Stimulated activated CD4-positive, alpha-beta T cell treated with anti-CD3 and anti-CD28 coated beads, Interleukin-1b, Interleukin-23, amount 100 ng/mL, for 1 hour (primary cell): ENCODE data around the gene ADGRD2.
"Not testable (repeated sequence)": the region's sequence is repeated elsewhere in the genome, so short reads cannot be mapped to it uniquely, and the experiment has no call there.

Experiments used
- DNase-seq, 2 donors: peaks; one replicate each; pipeline ENCODE4 v3.0.0-alpha.2; 2020; ENCODE audit warnings: low read depth in 2 of 2

ADGRD2 gene, protein sequence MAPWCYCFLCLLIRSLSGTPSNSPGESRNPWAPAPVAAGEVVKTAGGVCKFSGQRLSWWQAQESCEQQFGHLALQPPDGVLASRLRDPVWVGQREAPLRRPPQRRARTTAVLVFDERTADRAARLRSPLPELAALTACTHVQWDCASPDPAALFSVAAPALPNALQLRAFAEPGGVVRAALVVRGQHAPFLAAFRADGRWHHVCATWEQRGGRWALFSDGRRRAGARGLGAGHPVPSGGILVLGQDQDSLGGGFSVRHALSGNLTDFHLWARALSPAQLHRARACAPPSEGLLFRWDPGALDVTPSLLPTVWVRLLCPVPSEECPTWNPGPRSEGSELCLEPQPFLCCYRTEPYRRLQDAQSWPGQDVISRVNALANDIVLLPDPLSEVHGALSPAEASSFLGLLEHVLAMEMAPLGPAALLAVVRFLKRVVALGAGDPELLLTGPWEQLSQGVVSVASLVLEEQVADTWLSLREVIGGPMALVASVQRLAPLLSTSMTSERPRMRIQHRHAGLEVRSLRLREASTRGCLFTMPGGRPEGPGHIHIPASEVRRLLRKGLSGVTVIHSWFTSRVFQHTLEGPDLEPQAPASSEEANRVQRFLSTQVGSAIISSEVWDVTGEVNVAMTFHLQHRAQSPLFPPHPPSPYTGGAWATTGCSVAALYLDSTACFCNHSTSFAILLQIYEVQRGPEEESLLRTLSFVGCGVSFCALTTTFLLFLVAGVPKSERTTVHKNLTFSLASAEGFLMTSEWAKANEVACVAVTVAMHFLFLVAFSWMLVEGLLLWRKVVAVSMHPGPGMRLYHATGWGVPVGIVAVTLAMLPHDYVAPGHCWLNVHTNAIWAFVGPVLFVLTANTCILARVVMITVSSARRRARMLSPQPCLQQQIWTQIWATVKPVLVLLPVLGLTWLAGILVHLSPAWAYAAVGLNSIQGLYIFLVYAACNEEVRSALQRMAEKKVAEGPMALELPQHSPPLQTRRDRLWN

DNA sequence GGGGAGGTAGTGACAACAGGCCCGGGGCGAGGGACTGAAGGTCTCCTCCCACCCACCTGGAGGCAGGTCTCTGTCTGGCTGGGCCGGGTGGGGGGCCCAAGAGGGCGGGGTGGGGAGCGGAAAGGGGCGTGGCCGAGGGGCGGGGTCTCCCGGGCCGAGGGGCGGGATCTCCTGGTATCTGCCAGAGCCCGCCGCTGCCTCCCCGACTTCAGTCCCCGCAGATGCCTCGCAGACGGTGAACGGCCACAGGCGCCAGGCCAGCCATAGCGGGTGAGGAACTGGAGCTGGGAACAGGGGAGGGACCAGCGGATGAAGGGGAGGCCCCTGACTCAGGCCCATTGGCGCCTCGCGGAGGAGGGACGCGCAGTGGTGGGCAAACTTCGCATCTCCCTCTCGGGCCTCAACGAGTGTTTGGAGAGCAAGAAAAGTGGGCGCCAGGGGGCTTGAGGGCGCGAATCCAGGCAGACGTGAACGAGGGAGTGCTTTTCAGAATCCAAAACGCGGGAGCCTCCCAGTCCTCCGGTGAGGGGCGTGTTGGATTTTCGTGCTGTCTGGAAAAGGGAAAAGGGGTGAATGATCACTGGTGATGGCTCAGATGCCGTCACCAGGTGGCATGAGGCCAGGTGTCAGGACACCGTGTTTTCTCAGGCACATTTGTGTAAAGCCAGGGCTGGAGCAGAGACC lies at the start of gene ADGRD2:
ADGRD2 (plus strand) TSS at position 211 of the 684 bp plus-strand sequence. CDS start 1,216 bp downstream, outside the sequence.
- no peak for DNase-seq

DNA sequence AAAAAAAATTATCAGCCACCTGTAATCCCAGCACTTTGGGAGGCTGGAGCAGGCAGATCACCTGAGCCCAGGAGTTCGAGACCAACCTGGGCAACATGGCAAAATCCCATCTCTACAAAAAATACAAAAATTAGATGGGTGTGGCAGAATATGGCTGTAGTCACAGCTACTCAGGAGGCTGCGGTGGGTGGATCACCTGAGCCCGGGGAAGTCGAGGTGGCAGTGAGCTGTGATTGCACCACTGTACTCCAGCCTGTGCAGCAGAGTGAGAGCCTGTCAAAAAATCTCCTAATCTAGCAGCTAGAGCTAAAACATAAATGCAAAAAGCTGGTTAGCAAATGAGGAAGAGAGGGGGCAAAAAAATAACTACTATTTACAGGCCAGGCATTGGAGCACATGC lies 47.0 kb upstream of the ADGRD2 start:
- no peak for DNase-seq

DNA sequence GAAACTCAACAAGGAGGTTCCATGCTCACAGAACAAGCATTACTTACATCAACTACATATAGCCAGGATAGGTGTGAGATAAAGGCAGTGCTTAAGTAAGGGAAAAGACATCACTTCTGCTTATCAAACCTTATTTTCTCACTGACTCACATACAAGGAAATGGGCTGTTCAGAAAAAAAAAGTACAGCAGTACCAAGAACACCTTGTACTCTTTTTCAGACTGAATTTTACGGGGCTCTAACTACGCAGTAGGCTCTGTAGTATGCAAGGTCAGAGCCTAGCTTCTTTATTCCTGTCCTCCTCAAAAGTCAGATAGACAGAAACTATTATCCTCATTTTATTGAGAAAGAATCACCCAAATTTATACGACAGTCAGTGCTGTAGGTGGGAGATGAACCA lies 40.8 kb upstream of the ADGRD2 start:
- no peak for DNase-seq

DNA sequence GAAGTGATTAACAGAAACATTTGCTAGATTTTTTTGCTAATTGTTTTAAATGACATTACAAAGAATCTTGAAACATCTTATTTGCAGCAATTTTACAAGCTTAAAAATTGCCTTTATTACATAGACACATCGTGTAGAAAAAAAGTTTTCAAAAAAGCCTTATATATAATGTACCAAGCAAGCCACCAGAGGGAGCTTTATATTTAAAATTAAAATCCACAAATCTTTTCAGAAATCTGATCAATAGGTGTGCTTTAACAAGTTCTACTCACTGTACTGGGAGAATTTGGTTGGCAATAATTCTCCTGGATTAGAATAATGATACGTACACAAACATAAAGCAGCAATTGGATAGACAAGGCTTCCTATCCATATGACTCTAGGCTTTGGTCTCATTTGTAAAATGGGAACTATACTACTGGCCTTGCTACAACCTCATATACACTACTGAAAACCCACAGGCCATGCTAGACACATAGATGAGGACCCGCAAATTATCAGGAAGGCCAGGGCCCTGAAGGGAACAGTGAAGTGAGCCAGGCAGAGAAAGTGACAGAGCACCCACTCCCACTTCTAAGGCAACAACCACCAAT lies 39.8 kb upstream of the ADGRD2 start:
- no peak for DNase-seq

DNA sequence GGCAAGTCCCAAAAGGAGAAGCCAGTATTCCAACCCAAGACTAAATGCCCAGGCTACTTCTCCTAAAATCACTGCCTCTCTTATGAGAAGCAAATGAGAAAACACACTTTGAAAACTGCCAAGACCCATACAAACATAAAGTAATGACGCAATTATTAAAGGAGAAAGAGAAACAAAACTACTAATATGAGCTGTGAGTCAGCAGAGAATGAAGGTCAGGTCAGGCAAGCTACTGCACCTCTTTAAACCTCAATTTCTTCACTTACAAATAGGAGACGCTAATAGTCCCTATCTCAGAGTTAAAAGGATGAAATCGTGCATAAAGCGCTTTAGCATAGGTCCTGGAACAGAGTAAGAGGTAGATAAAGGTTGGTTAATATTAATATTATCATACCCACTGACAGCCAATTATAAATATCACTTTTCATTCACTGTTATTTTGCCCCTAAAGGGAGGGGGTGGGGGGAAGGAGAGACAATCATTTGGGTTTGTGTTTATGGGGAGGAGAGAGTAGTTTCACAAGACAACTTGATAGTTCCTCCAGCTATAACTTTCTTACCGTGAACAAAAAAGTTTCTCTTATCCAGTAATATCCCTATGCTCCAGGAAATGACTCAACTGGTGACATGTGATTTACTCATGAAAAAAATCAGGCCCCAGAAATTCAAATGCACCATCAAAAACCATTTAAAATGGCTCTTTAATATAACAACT lies 38.6 kb upstream of the ADGRD2 start:
- DNase-seq: no peak

DNA sequence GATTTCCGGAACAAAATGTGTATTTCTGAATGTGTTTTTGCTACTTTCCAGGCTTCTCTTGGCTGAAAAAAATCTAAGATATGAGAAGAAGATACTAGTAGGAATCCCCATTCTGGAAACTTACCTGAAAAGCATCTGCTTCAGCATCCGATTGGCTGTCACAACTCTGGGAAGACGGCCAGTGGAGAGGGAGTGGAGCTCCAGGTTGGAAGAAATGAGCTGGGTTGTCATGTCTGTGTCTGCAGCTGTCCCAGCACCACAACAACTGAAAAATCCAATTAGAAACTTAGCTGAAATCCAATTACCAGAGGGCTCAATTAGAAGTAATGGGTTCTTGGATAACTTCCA lies 38.0 kb upstream of the ADGRD2 start:
- DNase-seq: no peak

DNA sequence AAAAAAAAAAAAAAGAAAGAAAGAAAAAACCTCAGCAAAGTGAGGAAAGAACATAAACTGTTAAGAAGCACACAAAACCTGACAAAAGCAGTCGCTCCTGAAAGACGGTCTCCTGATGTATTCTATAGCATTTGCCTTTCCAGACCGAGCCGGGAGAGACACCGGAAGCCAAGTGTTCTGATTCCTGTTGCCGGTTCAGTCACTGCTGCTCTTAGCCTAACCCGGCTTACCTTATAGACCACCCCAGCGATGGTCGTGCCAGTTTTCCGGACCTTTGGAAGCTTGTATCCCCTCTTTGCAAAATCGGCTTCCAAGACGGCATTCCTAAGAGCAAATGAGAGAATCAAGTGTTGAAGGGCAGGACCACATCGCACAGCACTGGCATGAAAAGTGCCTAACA lies 35.6 kb upstream of the ADGRD2 start:
- DNase-seq: no peak

DNA sequence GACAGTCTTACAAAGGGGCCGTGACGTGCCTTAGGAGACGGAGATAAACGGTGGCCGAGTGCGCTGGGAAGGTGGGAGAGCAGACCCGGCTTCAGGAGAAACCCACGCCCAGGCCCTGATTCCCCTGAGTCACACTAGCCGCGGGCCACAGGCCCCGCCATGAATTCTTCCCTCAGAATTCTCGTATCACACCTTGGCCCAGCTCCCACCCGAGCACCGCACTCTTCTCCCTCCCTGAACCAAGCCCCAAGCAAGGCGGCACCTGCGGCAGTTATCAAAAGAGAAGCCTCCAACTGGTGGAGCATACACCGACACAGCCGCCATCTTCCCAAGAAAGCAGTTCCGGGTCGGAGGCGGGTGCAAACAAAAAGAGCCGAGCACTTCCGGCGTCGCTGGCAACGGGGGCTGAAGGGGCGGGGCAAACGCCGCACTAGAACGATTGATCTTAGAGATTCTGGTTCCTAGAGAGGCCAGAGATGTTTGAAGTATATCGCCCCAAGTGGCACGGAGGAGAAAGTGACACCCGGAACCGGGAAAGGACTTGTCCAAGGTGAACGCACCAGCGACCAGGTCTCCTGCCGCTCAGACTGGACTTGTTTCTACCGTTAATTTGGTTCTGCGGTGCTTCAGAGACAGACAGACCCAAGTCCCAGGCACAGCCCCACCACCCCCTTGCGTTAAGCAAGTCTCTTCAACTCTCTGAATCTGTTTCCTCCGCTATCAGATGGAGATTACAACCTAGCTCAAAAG lies 35.0 kb upstream of the ADGRD2 start, which contains the start of gene PSMB7:
PSMB7 (minus strand) TSS at position 341 of the 750 bp plus-strand sequence; CDS start at position 324, 17 bp downstream.
- peak; percentile 90 to 95 for DNase-seq

DNA sequence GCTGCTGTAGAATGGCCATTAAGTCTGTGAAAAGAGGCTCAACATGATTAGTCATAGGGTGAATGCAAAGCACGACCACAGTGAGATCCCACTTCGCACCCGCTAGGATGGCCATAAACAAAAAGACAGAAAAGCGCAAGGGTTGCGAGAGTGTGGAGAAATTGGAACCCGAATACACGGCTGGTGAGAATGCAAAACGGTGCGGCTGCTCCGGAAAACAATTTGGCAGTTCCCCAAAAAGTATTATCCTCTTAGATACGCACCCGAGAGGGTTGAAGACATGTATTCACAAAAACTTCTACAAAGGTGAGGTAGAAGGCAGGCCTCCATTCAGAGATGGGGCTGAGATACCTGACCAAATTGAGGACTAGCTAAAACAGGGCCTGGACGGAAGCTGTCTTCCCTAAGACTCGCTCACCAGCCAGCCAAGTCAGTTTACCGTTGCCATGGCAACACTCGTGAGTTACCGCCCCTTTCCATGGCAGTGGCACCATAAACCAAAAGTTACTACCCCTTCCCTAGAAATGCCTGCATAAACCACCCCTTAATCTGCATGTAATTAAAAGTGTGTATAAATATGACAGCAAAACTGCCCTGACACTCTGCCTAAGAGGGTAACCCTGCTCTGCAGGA lies 34.3 kb upstream of the ADGRD2 start:
- DNase-seq: no peak

DNA sequence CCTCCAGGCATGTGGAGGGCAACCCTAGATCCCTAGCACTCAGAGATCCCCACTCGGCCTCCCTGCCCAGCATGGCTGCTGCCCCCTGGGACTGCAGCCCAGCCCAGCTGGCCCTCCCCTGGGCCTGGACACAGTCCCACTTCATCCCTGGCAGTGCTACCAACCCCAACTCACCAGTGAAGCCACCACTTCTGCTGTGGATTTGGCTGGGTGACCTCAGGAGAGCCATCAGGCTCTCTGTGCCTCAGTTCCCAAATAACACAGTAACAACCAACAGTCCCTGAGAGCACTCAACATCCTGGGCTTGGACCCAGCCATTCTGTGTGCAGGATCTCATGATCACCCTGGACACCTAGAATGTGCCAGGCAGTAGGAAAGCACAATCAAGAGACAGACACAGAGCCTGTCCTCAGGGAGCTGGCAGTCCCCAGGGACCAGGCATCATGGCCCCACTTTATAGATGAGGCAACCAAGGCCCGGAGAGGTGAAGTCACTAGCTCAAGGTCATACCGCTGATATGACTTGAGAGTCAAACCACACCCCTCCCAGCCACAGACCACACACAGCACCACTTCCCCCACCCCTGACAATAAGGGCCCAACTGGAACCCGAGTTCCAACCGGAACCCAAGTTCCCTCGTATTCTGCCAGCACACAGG lies 30.3 kb upstream of the ADGRD2 start:
- DNase-seq: no peak

DNA sequence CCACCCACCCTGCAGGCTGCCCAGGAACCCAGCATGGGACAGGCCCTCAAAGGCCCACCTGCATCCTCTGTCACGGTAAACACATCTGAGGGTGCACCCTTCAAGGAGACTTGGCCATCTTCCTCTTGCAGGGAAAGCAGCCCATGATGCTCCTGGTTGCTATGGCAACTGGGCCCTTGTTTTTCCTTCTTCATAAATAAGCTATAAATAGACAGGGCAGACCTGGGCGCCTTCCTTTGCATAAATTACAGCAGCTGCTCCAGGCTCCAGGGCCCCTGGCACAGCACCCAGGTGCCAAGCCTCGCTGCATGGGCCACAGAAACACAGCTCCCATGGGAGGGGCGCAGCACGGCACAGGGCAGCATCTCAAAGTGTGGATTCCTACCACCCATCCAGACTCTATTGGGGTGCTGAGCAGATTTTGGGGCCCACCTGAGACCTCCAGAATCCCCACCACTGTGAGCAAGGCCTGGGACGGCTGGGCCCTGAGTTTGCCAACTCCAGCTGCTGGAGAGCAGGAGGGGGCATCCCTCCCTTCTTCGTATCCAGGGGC lies 29.2 kb upstream of the ADGRD2 start:
- DNase-seq: no peak

DNA sequence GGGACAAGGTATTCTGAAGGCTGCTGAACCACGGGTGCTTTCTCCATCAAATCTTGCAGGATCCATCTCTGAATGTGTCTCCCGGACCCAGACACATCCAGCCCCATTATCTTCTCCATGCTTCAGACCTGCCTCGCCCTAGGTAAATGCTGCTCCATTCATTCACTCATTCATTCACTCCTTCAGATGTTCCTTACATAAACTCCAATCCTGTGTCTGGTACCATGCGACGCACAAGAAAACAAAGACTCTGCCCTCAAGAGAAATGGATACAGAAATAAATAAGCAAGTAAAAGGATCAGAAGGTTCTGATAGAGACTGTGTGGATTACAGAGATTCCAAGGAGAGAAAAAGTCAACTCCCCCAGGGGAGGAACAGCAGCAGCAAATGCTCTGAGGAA lies 27.1 kb upstream of the ADGRD2 start:
- DNase-seq: no peak

DNA sequence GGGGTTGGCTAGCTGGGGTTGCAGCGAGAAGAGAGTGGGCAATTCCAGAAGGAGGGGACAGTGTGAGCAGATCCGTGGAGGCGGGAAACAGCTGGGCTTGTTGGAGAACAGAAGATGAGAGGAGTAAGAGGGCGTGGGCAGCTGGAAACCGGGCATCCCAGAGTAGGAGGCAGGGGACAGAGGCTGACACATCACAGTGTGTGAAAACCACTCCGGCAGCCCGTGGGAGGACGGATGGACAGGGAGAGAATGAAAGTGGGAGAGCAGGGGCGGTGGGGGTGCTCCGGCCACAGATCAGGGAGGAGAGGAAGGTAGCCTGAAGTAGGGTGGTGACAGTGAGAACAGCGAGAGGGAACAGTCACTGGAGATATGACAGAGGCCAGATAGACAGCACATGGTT lies 26.7 kb upstream of the ADGRD2 start:
- DNase-seq: no peak

DNA sequence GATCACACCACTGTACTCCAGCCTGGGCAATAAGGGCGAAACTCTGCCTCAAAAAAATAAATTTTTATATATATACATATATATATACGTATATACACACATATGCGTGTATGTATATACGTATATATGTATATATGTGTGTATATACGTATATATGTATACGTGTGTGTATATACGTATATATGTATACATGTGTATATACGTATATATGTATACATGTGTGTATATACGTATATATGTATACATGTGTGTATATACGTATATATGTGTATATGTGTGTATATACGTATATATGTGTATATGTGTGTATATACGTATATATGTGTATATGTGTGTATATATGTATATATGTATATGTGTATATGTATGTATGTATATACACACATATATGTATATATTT lies 24.5 kb upstream of the ADGRD2 start:
- DNase-seq: not testable (repeated sequence)

DNA sequence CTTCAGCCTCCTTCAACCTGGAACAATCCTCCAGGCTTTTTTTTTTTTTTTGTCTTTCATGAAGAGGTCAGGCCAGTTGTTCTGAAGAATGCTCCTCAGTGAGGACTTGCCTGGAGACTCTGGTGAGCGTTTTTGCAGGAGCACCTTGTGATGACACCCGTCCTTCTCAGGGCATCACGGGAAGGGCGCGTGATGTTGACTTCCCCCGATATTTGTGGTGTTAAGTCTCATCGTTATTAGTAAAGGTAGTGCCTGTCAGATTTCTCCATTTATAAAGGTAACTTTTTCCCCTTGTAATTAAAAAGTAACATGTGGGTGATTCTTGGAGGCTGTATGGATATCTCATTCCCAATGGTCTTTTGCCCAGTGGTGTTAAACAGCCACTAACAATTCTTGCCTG lies 23.9 kb upstream of the ADGRD2 start:
- DNase-seq: no peak

DNA sequence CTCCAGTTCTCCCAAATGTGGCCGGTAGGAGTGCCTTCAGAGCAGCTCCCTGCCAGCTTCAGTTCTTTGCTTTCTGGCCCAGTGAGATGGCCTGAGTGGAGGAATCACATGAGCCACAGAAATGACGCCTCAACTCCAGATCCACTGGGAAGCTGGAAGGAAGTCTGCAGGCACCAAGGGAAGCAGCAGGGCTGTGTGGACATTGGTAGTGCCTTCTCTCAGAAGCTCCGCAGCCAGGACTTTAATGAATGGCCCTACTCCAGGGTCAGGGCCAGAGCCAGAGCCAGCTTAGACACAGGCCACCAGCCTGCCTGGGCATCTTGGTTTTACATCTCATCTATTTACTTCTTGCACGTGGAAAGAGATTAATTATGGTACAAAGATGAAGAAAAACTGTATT lies 23.0 kb upstream of the ADGRD2 start:
- no peak for DNase-seq

DNA sequence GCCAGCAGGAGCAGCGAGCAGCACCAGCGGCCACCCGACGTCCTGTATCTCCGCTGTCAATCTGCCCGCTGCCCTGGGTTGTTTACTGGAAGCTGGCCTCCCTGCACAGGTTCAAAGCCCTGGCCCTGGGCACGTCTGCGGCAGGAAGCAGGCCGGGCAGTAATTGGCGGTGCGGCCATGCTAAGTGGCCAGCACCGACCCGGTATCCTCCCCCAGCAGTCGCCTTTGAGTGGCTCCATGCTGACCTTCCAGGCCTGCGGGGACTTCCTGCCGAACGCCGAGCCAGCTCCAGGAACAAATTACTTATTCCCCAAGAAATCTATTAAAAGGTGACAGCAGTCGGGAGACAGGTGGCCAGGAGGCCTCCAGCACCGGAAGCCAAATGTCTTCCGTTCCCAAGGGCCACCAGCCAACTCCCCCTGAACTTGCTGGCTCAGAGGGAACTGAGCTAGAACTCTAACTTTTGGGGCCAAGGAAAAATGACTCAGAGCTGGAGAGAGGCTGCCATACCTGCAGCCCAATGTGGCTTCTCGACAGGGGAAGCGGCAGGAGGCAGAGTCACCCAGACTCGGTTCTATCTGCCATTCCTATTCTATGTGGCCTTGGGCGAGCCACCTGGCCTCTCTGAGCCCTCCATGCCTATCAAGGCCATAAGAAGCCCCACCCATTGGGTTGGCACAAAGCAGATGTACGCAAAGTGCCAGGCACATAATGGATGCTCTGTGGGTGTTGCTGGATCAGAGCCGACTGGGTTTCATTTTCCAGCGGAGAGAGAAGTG lies 21.3 kb upstream of the ADGRD2 start:
- no peak for DNase-seq

DNA sequence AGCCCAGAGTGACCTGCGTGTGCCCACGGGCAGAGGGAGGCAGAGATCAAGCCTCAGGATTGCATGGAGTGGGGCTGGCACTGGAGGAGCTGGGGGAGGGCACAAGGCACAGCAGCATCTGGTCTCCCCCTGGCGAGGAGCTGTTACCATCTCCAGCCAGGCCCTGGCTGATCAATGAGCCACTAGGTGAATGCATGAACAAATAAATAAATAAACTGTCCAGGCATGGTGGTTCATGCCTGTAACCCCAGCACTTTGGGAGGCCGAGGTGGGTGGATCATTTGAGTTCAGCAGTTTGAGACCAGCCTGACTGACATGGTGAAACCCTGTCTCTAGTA lies 20.8 kb upstream of the ADGRD2 start:
- no peak for DNase-seq
